D721Med (cell line): ENCODE data around the gene CLDN34.

Experiments
- DNase-seq: peaks from one replicate; pipeline ENCODE4 v3.0.0; 2011; ENCODE audit warnings: low spot score; ENCODE audit not compliant: insufficient read length
- FAIRE-seq: peaks from 2 replicates; lab custom pipeline; 2011; peaks lifted over from hg19 to GRCh38; lab: Jason Lieb, UNC
- TF ChIP-seq, protein P1 (sequence below): IDR thresholded peaks from 2 replicates; pipeline ENCODE4 v1.5.1; 2012; ENCODE audit warnings: mild to moderate bottlenecking, control low read depth; ENCODE audit not compliant: insufficient read depth; ENCODE audit errors: missing control alignments

Gene CLDN34

DNA sequence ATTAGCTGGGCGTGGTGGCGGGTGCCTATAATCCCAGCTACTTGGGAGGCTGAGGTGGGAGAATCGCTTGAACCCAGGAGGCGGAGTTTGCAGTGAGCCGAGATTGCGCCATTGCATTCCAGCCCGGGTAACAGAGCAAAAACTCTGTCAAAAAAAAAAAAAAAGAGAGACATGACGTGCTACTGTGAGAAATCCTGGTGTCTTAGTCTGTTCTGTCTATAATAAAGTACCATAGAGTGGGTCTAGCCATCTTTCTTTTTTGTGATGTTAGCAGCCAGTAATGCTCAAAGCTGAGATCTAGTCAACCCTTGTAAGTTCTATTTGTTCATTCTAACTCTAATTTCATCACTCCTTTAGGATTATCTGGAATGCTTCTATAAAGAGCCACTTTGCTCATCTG, 38.9 kb downstream of the CLDN34 start:
- no peak for DNase-seq
- no peak for FAIRE-seq
- TF ChIP-seq, protein P1, sequence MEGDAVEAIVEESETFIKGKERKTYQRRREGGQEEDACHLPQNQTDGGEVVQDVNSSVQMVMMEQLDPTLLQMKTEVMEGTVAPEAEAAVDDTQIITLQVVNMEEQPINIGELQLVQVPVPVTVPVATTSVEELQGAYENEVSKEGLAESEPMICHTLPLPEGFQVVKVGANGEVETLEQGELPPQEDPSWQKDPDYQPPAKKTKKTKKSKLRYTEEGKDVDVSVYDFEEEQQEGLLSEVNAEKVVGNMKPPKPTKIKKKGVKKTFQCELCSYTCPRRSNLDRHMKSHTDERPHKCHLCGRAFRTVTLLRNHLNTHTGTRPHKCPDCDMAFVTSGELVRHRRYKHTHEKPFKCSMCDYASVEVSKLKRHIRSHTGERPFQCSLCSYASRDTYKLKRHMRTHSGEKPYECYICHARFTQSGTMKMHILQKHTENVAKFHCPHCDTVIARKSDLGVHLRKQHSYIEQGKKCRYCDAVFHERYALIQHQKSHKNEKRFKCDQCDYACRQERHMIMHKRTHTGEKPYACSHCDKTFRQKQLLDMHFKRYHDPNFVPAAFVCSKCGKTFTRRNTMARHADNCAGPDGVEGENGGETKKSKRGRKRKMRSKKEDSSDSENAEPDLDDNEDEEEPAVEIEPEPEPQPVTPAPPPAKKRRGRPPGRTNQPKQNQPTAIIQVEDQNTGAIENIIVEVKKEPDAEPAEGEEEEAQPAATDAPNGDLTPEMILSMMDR = no peak

DNA sequence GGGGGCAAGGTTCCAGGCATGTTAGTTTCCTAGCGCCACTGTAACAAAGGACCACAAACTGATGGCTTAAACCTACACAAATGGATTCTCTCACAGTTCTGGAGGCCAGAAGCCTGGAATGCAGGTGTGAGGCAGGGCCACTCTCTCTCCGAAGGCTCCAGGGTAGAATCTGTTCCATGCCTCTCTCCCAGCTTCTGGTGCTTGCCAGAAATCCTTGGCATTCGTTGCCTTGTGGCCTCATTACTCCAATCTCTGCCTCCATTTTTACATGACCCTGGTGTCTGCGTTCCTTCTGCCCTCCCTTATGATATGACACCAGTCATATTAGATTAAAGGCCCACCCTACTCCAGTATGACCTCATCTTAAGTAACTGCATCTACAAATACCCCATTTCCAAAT, 39.6 kb downstream of the CLDN34 start:
- no peak for DNase-seq
- FAIRE-seq = no peak
- TF ChIP-seq, protein P1 = no peak

DNA sequence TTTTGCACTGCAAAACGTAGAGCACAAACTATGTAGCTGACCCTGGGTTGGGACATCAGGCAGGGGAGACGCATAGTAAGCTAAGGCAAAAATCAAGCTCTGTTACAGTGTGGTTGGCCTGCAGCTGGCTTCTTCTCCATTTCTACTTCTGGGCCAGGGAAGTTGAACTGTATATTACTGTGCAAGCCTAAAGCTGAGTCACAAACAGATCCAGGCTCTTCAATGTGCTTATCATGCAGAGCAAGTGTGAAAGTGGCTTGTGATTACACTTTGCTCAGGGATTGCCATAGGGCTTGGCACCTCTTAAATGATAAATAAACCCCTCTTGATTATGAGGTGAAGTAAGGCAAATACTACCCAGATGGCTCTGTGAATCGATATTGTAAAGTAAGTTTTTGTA, 40.5 kb downstream of the CLDN34 start:
- DNase-seq (no peak), FAIRE-seq (no peak)

DNA sequence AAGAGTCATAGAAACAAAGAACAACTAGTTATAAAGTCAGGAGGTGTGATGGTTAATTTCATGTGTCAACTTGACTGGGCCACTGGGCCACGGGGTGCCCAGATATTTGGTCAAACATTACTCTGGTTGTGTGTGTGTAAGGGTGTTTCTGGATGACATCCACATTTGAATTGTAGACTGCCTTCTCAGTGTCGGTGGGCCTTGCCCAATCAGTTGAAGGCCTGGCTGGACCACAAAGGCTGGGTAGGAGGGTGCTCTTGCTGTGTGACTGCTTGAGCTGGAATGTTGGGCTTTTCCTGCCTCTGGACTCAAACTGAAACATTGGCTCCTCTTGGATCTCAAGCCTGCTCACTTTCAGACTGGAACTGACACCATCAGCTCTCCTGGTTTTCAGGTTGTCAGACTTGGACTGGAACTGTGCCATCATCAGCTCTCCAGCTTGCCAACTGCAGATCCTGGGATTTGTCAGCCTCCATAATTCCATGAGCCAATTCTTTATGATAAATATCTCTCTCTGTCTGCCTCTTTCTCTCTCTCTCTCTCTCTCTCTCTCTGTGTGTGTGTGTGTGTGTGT, 41.4 kb downstream of the CLDN34 start:
- no peak for FAIRE-seq

More for the DNA sequence above, 40.5 kb downstream of the CLDN34 start:
- TF ChIP-seq, protein P1 = no peak

DNA sequence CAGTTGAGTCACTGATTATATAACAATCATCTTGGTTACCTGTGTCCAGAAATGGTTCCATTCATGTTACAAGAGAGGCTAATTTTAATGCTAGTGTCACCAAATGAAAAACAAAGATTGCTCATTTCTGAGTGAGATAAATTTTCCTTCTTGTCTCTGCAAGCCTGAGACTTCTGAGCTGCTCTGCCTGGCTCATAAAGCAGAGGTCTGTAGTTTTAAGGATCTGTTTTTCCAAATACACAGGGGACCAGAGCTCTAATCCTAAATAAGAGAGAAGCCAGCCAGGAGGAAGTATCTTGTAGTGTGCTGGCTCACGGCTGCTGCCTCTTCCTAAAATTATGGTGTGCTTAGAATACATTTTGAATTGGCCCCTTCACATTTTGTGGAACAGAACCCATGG, 42.6 kb downstream of the CLDN34 start:
- FAIRE-seq = no peak
- TF ChIP-seq, protein P1 = no peak
- no peak for DNase-seq

More for the DNA sequence above, 41.4 kb downstream of the CLDN34 start:
- TF ChIP-seq, protein P1 = no peak
- no peak for DNase-seq

DNA sequence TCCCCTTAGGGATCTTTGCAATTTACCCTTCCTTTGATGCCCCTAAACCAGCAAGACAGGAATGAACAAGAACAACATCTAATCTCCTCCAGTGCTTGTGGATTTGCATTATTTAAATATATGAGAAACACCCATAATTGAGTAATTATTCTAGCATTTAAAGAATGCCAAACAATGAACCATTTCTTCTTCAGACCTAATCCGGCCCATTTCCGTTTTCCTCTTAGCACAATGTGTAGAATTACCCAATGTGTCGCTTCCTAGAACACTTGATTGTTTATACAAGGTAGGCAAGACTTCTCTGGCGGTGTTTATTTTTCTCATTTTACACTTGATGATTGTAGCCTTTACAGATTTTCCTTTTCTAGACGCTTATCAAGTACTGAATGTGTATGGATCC, 43.5 kb downstream of the CLDN34 start:
- TF ChIP-seq, protein P1 = no peak
- FAIRE-seq (no peak), DNase-seq (no peak)

DNA sequence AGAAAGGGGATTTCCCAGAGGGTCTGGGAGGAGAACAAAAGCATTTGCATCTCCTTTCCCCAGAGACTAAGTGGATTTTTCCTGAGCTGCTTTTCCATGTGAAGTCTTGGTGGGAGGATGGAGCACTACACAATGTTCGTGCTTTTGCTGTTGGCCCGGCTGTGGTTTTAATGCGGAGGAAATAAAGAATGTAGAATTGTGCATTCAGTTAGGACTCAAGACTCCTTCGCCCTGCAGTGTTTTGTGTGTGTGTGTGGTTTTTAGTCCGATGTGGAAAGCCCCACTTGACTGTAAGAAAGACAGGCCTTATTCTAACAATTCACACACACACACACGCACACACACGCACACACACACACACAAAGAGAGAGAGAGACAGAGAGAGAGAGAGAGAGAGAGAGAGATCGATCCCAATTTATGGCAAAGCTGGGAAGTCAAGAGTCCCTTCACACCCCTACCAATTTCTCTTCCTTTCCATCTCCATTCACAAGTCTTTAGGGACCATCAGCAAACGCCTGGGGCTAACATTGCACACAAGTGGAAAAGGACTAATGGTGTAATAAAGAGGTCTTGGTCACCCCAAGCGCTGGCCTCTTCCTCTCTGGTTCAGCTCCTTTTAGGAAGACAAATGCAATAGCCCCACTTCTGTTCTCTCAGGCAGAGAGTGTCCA, 44.2 kb downstream of the CLDN34 start:
- TF ChIP-seq, protein P1 = no peak
- DNase-seq = no peak
- no peak for FAIRE-seq
